HG03558 (cell line): ENCODE results near the gene RNPEPL1.
"Not testable (repeated sequence)": the region's sequence is repeated elsewhere in the genome, so short reads cannot be mapped to it uniquely, and the experiment has no call there.

Source experiments
- ATAC-seq: cut with Tn5 transposase; IDR thresholded peaks from one replicate; pipeline ENCODE4 v1.9.1; 2021; ENCODE audit warnings: moderate number of reproducible peaks; ENCODE audit not compliant: unreplicated experiment; ENCODE audit errors: extremely low read depth

RNPEPL1 gene

DNA sequence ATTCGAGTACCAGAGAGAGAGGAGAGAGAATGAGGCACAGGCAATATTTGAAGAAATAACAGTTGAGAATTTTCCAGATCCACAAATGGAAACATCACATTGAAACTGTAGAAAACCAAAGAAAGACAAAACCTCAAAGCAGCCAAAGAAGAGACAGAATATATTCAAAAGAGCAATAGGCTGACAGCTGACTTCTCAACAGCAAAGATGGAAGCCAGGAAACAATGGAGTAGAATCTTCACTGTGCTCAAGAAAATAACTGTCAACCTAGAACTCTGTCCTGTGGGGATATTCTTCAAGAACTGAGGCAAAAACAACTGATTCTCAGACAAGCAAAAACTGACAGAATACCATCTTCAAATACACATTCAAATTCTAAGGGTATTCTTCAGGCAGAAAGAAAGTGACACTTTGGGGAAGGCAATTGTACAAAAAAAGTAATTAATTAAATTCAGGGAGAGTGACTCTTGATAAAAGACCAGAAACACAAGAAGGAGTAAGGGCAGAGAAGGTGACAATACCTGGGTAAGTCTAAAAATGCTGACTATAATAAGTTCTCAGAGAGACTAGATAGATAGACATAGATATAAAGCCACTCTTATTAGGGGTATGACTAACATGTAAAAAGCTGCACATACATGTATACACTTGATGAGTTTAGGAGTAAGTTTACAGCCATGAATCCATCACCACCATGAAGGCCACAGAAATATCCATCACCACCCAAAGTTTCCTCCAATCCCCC lies 36.1 kb upstream of the RNPEPL1 start:
- ATAC-seq, result no peak

DNA sequence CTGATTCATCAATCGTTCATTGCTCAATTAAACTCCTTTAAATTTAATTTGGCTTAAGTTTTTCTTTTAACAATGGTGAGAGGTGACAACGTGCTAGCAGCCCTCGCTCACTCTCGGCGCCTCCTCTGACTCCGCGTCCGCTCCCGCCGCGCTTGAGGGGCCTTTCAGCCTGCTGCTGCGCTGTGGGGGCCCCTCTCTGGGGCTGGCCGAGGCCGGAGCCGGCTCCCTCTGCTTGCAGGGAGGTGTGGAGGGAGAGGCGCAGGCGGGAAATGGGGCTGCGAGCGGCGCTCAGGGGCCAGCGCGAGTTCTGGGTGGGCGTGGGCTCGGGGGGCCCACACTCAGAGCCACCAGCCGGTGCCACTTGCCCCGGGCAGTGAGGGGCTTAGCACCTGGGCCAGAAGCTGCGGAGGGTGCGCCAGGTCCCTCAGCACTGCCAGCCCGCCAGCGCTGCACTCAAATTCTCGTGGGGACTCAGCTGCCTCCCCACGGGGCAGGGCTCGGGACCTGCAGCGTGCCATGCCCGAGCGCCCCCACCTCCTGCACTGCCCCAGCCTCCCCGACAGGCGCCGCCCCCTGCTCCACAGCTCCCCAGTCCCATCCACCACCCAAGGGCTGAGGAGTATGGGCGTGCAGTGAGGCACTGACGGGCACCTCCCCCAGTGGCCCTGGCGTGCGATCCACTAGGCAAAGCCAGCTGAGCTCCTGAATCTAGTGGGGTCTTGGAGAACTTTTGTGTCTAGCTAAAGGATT lies 30.1 kb upstream of the RNPEPL1 start:
- no peak for ATAC-seq

DNA sequence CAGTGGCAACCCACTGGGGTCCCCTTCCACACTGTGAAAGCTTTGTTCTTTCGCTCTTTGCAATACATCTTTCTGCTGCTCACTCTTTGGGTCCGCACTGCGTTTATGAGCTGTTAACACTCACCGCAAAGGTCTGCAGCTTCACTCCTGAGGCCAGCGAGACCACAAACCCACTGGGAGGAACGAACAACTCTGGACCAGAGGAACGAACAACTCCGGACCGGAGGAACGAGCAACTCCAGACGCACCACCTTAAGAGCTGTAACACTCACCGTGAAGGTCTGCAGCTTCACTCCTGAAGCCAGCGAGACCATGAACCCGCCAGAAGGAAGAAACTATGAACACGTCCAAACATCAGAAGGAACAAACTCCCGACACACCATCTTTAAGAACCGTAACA lies 29.2 kb upstream of the RNPEPL1 start:
- ATAC-seq, result not testable (repeated sequence)

DNA sequence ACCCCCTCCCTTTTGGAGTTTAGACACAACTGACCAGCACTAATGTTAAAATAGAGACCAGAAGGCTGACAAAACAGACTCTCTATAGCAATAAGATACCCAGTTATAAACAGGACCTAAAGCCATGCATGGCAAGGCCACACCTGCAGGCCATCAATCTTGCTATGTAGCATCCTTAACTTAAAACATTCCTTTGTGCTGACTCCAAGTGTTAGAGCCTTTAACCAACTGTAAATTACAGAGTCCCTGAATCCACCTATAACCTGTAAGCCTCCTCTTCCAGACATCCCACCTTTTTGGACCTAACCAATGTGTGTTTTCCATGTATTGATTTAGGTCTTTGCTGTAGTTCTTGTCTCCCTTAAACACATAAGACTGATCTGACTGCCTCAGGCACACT lies 28.4 kb upstream of the RNPEPL1 start:
- ATAC-seq, result no peak

DNA sequence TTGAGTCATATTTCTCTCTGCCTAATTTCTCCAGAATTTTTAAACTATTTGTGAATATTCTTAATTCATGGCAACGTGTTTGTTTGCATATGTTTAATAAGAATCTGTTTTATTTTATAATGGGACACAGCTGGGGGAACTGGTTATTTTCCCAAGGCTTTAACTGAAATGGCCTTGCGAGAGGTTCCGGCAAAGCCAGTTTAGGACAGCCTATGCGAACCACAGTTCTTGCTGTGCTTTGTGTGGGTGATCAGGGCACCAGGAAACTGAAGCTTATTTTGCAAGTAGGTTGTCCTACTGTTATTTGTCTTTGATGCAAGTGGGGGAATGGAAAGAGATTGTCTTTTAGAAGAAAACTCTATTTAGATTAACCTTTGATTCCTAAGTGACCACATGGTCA lies 17.0 kb upstream of the RNPEPL1 start:
- no peak for ATAC-seq

DNA sequence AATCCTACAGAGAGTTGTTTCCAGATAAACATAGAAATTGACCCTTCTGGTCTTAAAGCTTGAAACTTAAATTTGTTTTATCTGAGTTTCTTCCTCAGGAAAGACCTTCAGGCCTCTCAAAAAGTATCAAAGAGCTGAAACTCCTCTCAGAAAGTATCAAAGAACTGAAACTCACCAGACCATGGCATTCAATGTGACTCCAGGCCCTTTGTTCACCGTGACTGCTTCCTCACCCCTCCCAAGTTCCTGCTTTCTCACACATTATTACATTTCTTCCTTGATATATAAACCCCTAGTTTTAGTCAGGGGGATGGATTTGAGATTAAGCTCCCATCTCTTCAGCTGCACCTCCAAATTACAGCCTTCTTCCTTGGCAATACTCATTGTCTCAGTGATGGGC lies 16.5 kb upstream of the RNPEPL1 start:
- ATAC-seq, result no peak

DNA sequence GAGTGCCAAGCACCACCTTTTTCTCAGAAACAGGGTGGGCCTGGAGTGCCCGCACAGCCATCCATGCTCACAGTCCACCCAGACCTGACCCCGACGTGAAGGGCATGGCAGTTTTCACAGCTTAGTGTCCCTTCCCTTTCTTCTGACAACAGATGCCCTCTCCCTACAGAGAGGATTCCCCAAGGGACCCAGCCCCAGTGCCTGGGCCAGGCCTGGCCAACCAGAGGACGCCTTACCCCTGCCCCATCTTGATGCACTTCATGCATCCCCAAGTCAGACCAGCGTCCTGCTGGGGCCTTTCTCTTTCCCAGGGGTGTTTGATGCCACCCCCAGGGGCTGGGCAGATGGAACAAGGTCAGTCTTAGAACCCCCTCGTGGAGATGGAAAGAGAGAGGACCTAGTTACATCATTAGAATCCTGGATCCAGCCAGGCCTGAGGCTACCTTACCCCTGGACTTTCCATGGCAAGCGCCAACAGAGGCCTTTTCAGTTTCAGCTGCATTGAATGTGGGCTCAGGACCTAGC lies 14.3 kb upstream of the RNPEPL1 start:
- ATAC-seq, result no peak

DNA sequence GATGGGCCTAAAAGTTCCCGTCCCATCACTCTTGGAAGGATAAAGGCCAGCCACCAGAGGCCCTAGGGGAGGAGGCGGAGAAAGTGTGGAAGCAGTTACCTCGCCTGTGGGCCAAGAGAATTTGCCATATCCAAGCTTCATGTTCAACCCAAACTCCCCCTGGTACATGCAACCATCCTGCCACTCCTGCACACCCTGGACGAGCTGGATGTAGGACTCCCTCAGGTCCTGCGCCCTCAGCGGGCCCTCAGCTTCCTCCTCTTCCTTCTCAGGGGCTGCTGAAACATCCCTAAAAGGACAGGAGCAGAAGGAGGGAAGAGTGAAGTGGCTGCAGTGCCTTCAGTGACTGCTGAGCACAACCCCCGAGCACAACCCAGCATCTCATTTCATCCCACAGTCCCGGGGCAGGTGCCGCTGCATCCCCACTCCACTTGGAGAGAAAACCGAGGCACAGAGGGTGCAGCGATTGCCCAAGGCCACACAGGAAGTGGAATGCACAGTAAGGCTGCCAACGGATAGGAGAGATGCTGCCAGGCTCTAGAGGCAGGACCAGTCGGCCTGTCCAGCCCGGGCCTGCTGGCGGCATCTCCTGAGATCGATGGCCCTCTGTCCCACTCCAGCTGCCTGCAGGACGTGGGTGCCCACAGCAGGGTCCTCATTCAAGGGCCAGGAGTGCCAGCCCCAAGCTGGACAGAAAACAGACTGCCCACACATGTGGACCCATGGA lies 13.4 kb upstream of the RNPEPL1 start:
- no peak for ATAC-seq

DNA sequence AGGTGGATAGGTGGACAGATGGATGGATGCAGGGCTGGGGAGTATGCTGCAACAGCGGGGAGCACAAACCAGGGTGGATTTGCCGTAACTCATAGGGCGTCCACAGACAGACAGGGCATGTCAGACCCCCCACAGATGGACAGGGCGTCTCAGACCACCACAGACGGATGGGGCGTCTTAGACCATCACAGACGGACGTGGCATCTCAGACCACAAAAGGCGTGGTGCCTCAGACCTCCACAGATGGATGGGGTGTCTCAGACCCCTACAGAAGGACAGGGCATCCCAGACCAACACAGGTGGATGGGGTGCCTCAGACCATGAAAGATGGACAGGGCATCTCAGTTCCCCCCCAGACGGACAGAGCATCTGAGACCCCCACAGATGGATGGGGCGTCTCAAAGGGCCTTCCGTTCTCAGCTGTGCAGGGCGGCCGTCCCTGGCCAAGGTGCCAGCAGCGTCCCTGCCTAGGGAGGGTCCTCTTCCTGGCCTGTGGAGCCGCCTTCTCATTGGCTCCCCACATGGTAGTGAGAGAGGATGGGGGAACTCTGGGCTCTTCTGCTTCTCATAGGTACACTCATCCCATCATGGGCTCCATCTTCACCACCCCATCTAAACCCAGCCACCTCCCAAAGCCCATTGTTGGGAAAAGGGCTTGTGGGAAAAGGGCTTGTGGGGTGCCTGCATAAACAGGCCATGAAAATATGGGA lies 12.6 kb upstream of the RNPEPL1 start:
- ATAC-seq, result no peak

DNA sequence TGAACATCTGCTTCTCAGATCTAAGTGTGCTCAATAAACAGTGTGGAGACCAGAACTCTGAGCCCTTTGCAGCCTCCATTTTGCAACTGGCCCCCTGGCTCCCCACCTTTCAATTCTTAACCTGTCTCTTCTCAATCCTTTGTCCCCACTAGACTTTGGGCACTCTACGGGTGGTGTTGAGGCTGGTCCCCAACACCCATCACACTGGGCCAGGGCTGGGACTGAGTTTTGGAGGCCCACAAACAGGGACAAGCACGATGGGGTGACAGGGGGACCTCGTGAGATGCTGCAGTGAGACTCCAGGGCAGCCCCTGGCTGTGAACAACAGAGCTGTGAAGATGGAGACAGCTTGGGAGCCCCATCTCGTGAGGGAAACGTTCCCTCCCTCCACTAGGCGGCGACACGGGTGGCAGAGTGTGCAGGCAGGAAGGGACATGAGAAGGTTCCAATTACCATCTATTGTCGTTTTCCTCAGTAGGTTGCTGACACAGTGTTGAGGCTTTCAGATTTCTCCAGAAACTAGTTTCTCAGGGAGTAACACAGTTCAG lies 11.7 kb upstream of the RNPEPL1 start:
- ATAC-seq, result no peak

DNA sequence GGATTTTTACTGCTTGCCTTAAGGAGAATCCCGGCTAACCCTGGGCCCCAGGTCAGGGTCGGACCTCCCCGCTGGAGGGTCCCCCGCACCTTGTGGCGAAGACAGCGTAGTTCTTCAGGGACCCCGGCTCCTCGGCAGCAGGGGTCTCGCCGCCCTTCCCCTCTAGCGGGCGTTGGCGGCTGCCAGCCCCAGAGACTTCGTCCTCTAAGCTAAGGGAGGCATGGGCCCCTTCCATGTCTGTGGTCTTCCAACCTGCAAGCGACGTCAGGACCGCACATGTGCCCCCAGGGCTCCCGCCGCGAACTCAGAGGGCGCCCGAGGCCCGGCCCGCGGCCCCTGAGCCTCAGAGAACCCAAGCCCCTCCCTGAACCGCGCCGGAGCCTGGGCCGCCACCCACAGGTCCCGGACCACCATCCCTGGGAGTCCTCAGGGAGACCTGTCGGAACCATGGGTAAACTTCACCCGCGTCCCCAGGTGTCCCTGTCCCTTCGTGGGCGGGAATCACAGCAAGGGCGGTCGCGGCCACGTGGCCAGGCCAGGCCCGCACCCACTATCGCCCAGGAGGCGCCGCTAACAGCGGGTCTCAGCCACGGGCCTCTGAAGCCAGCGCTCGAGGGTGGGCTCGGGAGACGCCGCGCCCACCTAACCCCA lies 11.1 kb upstream of the RNPEPL1 start:
- ATAC-seq, result no peak

DNA sequence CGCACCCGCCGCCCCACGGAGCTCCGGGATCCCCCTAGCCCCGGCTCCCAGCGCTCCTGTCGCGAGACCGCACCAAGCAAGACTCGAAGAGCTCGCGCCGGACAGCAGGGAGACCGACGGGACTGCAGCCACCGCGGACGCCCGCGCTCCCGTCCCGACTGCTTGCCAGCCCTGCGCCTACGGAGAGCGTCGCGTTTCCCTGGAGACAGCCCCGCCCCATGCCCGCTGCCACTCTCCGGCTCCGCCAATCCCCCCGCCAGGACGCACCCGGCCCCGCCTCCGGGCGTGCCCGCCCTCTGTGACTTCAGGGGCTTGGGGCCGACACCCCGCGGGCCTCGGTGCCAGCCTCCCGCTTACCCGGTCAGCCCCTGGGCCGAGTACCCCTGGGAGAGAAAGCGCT lies 10.5 kb upstream of the RNPEPL1 start, which contains the start of gene ANKMY1:
Gene ANKMY1 (minus strand): TSS at position 181 of the 400 bp plus-strand sequence. CDS start 653 bp downstream, outside the sequence.
- ATAC-seq, result no peak

DNA sequence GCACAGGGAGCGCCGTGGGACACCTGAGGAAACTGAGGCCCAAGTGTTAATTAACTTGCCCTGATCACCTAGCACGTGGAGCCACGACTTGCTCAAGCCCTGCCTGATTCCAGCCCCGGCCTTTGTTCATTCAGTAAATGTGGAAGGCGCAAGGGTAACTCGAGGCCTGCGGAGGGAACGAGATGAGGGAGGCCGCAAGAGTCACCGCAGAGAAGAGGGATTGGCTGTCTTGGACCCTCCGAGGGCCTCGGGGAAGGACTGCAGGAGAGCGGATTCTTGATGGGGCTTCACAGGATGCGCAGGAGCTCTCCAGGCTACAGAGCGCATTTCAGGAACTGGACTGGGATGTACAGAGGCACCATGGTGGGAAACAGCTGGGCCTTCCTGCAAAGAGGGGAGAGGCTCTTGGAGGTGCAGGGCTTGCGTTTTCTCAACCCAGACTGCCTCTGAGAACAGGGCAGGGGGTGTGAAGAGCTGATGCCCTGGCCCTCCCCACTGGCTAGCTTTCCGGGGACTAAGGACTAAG lies 10.0 kb upstream of the RNPEPL1 start:
- ATAC-seq, result no peak

DNA sequence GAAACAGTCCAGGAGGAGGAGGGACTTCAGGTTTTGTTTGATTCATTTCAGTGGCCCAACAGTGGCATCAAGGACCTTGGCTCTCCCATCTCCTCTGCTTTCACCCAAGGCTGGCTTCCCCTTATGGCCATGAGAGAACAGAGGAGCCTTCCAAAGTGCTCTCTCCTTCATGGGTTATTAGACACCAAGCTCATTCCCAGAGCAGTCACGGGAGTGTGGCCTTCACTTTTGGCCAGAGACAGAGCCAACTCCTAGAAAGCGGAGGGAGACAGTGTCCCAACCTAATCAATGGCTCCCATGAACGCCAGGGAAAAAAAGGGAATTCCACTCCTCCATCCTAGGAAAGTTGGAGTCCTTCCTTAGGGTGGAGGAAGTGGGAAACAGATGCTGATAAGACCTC lies 9.0 kb upstream of the RNPEPL1 start:
- no peak for ATAC-seq

DNA sequence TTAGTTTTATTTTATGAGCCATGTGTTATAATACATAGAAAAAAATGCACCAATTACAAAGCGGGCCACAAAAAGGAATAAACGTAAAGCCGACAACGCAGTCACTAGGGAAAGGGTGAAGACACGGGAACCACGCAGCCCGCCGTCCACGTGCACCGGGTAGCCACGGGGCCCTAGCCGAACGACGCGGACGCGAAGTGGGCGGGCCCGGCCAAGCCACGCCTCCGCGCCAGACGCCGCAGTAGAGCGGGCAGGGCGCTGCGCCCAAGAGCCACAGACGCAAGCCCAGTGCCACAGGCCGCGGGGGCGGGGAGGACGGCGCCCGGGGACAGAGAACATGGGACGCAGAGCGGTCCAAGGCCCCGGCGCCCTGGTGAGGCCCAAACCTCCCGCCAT lies 8.2 kb upstream of the RNPEPL1 start, which contains the start of gene DUSP28:
Gene DUSP28 (plus strand): TSS at position 274 of the 396 bp plus-strand sequence. CDS start 328 bp downstream, outside the sequence.
- peak; percentile 42 for ATAC-seq

DNA sequence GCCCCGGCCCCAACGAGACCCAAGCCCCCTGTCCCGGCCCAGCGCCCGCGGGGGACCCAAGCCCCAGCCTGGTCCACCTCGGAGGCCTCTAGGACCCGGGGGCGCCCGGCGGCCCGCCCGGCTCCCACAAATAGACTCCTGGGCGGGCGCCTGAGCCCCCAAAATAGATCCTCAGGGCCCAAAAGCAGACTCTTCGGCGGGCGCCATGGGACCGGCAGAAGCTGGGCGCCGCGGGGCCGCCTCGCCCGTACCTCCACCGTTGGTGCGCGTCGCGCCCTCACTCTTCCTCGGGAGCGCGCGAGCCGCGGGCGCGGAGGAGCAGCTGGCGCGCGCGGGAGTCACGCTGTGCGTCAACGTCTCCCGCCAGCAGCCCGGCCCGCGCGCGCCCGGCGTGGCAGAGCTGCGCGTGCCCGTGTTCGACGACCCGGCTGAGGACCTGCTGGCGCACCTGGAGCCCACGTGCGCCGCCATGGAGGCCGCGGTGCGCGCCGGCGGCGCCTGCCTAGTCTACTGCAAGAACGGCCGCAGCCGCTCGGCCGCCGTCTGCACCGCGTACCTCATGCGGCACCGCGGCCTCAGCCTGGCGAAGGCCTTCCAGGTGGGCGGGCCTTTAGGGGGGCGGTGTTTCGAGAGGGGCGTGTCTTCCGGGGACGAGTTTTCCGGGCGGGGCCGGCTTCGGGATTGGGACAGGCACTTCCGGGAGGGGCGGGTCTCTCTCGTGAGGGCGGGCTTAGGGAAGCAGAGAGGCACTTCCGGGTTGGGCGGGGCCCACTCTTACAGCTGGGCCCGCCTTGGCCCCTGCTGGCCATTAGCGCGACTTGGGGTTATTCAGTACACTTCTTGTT lies 7.6 kb upstream of the RNPEPL1 start:
- ATAC-seq, result peak; percentile 28

DNA sequence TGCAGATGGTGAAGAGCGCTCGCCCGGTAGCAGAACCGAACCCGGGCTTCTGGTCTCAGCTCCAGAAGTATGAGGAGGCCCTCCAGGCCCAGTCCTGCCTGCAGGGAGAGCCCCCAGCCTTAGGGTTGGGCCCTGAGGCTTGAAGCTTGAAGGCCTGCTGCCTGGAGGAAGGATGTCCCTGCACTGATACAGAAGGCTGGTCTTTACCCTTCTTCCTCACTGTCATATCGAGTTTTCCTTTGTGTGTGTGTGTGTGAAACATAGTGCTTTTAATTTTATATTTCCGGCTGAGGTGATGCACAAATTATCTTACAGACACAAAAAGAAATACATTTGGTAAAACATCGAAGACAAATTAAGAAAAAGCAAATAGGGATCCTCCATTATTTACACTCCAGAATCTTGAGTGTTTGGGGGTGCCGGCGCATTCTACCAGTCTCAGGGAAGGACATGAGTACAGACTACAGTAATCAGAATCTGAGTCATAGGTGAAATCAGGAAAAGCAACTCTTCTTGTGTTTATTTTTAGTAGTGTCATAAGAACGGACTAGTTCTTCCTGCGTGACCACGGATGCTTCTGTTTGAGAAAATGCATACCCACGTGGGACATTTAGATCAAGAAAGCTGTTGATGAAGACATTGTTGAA lies 6.8 kb upstream of the RNPEPL1 start:
- ATAC-seq, result no peak

DNA sequence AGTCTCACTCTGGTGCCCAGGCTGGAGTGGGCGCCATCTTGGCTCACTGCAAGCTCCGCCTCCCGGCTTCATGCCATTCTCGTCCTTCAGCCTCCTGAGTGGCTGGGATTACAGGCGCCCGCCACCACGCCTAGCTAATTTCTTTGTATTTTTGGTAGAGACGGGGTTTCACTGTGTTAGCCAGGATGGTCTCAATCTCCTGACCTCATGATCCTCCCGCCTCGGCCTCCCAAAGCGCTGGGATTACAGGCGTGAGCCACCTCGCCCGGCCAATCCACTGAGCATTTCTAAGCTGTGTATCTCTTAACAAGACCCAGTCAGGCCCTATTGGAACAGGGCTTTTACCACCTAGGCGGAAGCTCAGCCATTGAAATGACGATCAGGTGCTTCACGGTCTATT lies 5.1 kb upstream of the RNPEPL1 start:
- not testable (repeated sequence) for ATAC-seq
